ENCODE data around the gene OR2T1. TPM values are rescaled to one million over a fixed set of nuclear protein-coding genes. Genes with fewer than 3 reads are reported as not detected.

OR2T1 gene
- total and polyA plus RNA-seq, 2 of the 8 experiments (the other 6 are each of a cell fraction or from before 2014, with no cell fraction given) = not detected

GRCh38 chr1:248380854-248381253 is 22.0 kb upstream of the OR2T1 start:
- H3K27ac ChIP-seq (ENCODE audit: low read depth, low read length) = no peak overlapping the region
- H3K9ac ChIP-seq (replicated peaks in 1 of 4; ENCODE audit: extremely low read depth in 1 of 4, low read depth in 3 of 4, low read length in 3 of 4) = no peak overlapping the region
- no peak overlapping the region for H2BK20ac ChIP-seq (ENCODE audit: low read length)
- H2AFZ ChIP-seq (ENCODE audit: low read length) = no peak overlapping the region
- no peaks in the 10 kb centered on the region for H3K23me2 ChIP-seq (ENCODE audit: low read depth, low read length)
- POLR2A ChIA-PET (ENCODE audit: partially characterized antibody) = no interaction called here
- no peaks in the 10 kb centered on the region for H3K4me1 ChIP-seq (replicated peaks in 1 of 4; ENCODE audit: control insufficient read depth in 3 of 4, insufficient read depth in 4 of 4, low read length in 3 of 4)
- no peak overlapping the region for H2BK5ac ChIP-seq (ENCODE audit: low read depth, low read length)
- no peak overlapping the region for H3K4me3 ChIP-seq (ENCODE audit: extremely low read depth in 1 of 4, insufficient read depth in 2 of 4, low read depth in 3 of 4, low read length in 4 of 4)
- no peak overlapping the region for H3K18ac ChIP-seq (ENCODE audit: extremely low read depth, low read length)
- CTCF ChIA-PET (ENCODE audit: partially characterized antibody) = no interaction called here
- no peak overlapping the region for H4K5ac ChIP-seq (ENCODE audit: insufficient read length, low read depth, low read length)
- H3K79me1 ChIP-seq (ENCODE audit: low read depth, low read length) = no peaks in the 10 kb centered on the region
- no peak overlapping the region for H3K4ac ChIP-seq (replicated peaks; ENCODE audit: insufficient read length, low read depth, low read length)
- H3K4me2 ChIP-seq (ENCODE audit: insufficient read depth in 1 of 2, low read depth in 2 of 2, low read length in 2 of 2) = no peak overlapping the region
- no peaks in the 10 kb centered on the region for H4K20me1 ChIP-seq (replicated peaks in 1 of 2; ENCODE audit: control insufficient read depth in 1 of 2, insufficient read depth in 2 of 2, low read length in 2 of 2)
- no peak overlapping the region for H3K14ac ChIP-seq (ENCODE audit: insufficient read length)
- H2BK15ac ChIP-seq (ENCODE audit: low read length) = no peak overlapping the region
- no peaks in the 10 kb centered on the region for H3K79me2 ChIP-seq (ENCODE audit: control insufficient read depth in 1 of 2, insufficient read depth in 2 of 2, low read length in 2 of 2)
- WGBS, 2 experiments (ENCODE audit: extremely low coverage in 1 of 2, insufficient coverage in 1 of 2, insufficient read length in 1 of 2, insufficient replicate concordance in 2 of 2, low coverage in 1 of 2, low lambda C conversion rate in 2 of 2, missing lambda C conversion rate in 1 of 2) = 84% methylated on average over 3 of the region's 3 CpGs; no CpG with 5 or more reads in 1 of the 2 experiments
- TF ChIP-seq GTF2F1 (IDR thresholded peaks at IDR 0.05; ENCODE audit: borderline replicate concordance, low read depth, low read length) = no peak
- TF ChIP-seq PHF8 (conservative IDR thresholded peaks at IDR 0.05; ENCODE audit: low read depth, low read length) = no peak
- no peak for TF ChIP-seq HDAC6 (IDR thresholded peaks at IDR 0.05; ENCODE audit: low read depth, low read length)
- no peak for TF ChIP-seq EP300 (IDR thresholded peaks at IDR 0.05; ENCODE audit: borderline replicate concordance in 1 of 2, low read depth in 2 of 2, low read length in 2 of 2)
- FAIRE-seq (no peak), DNase-seq (ENCODE audit: low read depth in 1 of 2, low spot score in 2 of 2) (no peak)
- no peak overlapping the region for H4K8ac ChIP-seq (ENCODE audit: extremely low read depth, insufficient read depth, low read length)
- no peaks in the 10 kb centered on the region for H3K27me3 ChIP-seq (replicated peaks in 1 of 4; ENCODE audit: control insufficient read depth in 3 of 4, extremely low read depth in 1 of 4, insufficient read depth in 3 of 4, low read length in 3 of 4)
- no peak overlapping the region for H3K56ac ChIP-seq (replicated peaks; ENCODE audit: insufficient read length, low read depth, low read length)
- H2AK5ac ChIP-seq (ENCODE audit: low read depth, low read length) = no peak overlapping the region
- H2BK120ac ChIP-seq (replicated peaks; ENCODE audit: low read depth, low read length) = no peak overlapping the region
- H3K23ac ChIP-seq (ENCODE audit: insufficient read length) = no peak overlapping the region
- no peak overlapping the region for H2BK12ac ChIP-seq (ENCODE audit: low read depth, low read length)
- H3K36me3 ChIP-seq (ENCODE audit: control insufficient read depth in 2 of 4, insufficient read depth in 4 of 4, low read length in 3 of 4) = no peaks in the 10 kb centered on the region; a peak in 1 of 8 replicates
- H4K91ac ChIP-seq (replicated peaks; ENCODE audit: insufficient read length, low read length) = no peak overlapping the region
- peaks cover 36 to 46% of the 10 kb centered on the region in 2 experiments for H3K9me3 ChIP-seq (ENCODE audit: insufficient read depth in 2 of 2, low read depth in 1 of 2, low read length in 1 of 2)
